HG03108 (cell line): Measurements from ENCODE around the gene BCL11A.

Experiments used
- ATAC-seq: cut with Tn5 transposase; IDR thresholded peaks from one replicate; pipeline ENCODE4 v1.9.1; 2021; ENCODE audit warnings: moderate library complexity; ENCODE audit not compliant: unreplicated experiment

BCL11A gene

DNA sequence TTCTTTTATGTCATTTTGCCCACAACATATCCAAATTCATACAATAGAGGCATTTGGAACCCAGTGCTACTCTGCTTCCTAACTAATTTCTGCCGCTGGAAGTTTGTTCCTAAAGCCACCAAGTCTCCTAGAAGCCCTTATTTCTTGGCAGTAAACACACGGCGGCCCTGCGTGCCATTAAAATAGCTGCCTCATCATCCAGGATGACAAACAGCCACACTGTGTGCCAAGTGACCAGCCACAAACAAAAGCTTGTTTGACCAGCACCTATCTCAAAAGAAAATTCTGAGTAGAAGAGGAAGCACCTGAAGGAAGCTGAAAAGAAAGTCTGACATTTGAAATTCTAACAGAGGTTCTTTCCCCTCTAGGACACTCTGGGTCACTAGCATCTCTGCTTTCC lies 64.2 kb downstream of the BCL11A start:
- no peak for ATAC-seq

DNA sequence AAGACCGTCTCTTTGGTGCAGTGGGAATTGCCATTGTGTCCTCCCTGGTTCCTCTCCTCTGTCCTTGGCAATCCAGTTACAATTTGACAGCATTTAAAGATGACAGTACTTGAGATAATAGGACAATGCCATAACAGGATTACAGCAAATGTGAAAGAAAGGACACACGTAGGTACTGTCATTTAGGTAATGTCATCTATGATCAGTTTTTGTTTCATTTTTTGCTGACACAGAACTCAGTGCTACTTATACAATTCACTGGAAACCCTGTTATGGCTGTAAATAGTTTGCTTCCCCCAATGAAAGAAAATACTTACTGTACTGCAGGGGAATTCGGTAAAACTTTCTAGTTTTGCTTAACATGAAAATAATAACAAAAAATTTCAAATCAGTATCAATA lies 65.2 kb downstream of the BCL11A start:
- ATAC-seq, result peak; percentile 51

DNA sequence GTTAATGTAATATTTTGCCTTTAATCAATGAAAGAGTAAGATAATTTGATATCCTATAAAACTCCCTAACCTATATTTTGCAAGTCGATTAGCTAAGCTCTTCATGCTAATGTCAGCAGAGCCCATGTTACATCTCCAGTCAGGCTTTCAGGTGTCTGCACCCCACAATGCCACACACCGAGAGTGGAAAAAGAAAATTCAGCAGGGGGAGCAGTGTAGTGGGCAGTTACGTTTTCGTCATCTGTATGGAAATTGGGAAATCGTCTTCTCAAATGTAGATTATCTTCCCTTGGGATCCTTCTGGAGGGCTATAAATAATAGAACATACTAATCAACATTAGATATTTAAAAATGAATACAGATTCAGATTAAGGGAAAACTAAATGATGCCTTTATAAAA lies 66.3 kb downstream of the BCL11A start:
- ATAC-seq, result no peak

DNA sequence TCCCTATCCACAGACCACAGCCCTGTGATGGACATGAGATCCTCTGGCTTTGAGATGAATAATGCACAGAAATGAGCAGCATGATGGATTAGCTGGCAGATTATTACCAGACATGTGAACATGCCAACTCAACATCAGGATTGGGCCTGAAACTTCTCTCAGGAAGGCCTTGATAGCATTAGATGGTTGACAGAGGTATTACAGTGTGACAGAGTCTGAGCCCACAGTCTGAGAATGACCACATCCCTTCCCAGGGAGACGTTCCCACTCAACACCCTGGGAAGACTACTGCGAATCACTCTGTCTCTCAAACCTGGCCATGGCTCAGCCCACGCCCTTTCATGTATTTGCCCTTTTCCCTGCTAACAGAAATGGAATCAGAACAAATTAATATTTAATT lies 66.9 kb downstream of the BCL11A start:
- no peak for ATAC-seq

DNA sequence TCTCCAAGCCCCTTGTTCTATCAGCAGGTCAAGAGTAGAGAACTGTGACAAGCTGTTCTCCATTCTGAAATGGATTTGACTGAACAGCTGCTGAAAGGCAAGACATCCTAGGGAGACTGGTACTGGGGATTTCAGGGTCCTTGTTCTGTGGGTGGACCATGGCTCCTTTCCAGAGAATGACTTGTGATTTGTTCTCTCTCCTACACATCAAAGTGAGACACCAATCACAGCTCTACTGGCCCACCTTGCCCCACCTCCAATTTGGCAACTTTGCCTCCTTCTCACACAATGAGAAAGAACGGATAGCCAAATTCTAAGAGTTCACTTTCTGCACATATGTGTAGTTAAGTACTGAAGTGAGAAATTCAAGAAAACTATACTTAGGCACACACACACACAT lies 67.4 kb downstream of the BCL11A start:
- no peak for ATAC-seq

DNA sequence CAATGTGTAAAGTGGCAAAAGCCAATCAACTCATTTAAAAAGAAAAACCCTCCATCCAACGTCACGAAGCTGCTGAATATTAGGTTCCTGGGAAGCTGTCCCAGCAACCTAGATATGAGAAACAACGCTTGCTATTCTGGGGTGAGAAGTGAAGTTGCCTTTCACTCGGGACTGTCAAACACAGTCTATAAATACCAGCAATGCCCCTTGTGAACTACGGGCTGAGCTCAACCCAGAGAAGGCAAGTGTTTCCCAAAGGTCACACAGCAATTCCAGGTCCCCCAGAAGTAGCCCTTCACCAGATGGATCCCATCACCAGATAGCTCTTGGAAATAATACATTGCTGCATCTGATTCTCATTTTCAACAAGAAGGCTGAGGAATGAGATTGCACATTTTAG lies 67.9 kb downstream of the BCL11A start:
- ATAC-seq, result no peak

DNA sequence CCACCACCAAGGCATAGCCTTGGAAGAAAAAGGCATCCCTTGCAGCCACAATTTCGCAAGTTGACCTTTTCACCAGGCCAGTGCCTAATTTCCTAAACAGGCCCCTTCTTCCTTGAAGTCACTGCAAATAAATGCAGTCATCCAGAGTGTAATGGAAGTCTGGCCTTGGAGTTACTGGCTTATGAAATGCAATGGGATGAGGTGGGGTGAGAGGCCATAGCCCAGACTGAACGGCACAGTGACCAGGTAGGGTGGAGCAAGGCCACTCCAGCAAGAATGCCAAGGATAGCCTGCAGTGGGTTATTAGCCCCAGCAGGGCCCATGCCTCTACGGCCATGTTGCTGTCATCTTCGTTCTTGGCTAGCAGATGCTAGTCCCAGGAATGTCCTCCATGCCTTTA lies 68.4 kb downstream of the BCL11A start:
- no peak for ATAC-seq

DNA sequence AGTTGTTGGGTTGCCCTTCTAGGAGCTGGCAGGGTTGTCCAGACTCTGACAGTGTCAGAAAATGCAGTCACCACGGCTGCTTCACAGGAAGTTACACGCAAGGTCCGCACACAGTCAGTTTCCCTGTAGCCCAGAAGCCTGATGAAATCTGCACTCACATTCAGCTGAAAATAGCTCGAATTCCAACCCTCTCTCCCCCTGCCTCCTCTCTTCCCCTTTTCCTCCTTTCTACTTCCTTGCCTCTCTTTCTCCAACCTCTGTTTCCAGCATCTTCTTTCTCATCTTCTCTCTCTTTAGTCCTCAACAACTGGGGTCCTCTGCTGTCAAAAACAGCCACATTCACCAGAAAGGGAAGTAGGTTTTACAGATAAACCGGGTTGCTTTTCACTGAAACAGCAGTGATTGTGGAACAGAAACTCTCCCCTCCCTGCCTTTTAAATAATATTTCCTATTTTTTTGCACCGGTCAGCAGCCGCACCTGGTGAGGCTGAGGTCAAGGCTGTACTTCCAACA lies 69.3 kb downstream of the BCL11A start:
- no peak for ATAC-seq

DNA sequence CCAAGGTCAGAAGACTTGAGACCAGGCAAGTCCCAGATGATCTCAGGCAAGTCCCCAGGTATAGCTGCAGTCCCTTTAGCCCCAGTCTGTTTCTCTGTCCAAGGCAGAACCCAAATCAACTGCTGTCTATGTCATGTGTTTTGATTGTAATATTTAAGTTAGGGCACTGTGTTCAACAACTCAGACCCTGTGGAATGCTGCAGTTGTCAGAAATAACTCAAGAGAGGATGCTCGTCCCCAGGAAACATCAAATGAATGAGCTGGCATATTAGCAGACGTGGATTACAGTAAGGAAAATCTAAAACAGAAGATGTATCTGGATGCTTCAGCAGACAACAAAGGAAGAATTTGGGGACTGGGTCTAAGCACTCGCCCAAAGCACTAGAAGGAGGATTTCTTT lies 70.1 kb downstream of the BCL11A start:
- ATAC-seq, result no peak

DNA sequence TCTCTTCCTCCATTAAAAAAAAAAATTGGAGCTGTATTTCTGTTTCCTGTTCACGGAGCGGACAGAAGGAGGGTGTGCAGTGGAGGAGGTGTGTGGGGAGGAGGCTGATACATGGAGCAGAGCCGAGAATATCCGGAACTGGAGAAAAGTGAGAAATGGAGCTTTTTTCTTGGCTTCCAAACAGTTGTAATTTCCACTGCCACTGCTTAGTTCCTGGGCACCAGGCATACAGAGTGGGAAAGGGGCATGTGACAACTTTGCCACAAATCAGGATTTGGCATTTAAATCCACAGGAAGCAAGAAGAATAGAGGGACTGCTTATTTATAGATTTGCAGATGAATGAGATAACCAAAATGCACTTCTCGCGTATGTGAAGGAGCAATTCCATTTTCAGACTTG lies 71.2 kb downstream of the BCL11A start:
- no peak for ATAC-seq

DNA sequence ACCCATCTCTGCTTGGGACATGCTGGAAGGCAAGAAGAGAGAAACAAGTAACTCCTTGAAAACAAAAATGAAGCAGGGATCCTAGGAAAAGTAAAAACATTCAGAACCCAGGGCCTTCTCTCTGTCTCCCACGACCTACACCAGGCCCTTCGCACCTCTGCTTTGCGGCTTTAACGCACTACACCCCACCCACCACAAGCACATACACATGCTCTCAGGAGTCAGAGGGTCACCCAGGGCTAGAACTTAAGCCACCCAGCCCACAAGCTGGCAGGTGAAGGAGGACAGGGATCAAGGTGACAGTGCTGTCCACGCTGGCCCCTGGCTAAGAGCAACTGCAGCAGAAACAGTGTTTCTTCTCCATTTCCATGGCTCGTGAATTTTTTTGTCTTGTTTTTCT lies 72.2 kb downstream of the BCL11A start:
- ATAC-seq, result no peak

DNA sequence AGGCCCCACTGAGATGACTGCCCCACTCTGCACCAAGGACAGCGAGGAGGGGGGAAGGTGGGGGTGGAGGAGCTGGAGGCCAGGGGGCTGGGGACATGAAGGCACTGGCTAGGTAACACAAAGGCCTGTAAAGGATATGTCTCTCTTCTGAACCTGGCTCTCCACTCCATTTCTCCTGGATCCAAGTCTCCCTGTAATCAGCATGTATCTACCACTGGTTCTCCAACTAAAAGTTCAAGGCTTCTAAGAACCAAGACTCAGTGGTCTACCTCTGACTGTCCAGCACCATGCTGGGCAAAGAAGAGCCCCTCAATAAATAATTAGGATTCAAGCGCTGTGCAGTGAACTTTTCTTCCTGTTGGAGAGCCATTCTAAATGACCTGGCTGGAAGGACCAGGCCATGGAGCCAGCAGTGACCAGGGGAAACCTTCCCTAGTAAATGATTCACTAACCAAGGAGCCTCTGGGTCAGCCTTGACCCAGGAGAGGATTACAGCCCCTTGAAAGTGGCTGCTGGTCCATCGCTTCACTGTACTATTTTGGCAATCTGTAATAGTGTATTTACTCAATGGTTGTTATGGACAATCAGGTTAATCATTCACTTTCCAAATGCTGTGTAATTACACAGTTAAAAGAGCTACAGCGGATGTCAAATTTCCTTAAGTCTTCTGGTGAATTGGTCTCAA lies 73.2 kb downstream of the BCL11A start:
- no peak for ATAC-seq

DNA sequence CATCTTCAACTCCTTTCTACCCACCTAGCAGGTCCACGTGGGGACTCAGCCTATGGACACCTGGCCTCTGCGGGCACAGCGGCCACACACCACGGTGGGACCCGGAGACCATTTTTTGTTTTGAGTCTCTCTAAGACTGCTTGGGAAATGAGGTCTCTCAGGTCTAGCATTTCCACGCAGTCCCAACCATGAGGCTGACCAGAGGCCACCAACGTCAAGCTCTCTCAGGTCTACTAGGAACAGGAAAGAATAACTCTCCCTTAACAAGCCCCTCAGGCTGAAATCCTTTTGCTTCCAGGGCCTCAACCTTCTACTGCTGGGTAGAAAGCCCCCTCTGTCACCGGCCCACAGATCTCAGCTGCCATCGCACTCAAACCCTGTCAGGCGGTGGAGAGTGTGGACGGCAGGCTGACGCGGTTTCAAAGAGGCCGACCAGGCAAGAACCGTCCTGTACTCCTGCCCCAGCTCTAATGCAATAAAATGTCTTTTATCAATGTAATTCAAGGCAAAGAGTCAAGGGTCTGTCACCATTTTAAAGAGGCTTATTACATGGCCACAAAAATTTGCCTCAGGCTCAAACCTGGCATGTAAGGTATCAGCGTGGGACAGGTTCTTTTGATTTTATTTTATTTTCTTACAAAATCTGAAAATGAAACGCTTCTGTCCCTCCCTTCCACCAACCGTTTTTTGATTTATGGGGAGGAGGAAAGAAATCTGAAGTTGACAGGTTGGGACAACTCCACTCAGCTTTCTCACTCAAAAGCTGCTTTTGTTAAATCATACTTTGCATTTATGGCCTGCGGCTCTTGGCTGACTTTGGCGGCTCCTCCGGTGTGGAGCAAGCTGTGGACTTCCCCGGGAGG lies 74.0 kb downstream of the BCL11A start:
- no peak for ATAC-seq

DNA sequence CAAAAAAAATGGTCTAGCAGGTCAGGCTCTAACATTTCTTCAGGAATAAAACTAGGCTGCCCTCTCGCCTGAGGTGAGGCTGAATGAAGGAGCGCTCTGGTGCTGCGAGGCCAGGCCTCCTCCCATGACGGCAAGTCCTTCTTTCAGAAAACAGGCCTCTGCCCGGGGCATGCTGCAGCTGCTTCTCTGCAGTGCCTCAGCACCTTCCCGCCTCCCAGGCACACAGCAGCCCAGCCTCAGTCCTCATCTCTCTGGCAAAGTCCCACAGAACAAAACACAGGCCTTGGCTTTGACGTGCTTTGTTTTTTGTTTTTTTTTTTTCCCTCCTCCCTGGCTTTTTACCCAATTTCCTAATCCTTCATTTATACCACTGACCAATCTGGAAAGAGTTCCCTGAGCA lies 74.8 kb downstream of the BCL11A start:
- ATAC-seq, result no peak

DNA sequence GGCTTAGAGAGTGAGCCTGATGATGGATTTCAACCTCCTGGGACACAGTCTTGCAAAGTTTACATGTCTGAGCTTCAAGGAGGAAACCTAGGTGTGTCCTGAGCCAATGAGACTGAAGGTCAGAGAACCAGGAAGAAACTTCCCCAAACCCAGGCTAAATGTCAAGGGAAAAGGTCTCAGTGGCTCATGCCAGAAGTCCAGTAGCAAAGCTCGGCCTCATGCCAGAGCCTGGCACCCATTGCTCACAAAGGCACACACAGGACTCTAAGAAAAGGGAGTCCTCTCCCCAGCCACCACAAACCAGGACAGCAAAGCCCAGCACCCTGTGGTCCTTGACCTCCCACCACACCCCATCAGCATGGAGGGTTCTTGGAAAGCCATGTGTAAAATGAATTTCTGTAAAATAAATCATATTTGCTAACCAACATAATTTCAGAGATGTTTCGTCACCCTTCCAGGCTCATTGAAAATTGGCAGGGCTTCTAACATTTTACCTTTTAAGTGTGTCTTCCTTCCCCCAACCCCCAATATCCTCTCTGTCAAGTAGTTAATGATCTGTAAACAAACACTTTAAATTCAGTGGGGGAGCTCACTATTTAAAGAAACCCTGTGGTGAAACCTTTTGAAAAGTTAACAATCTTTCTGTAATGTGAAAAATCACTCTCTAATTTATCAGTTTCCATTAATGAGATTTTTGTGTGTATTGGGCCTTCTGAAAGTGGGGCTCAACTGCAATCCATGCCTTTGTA lies 77.1 kb downstream of the BCL11A start:
- no peak for ATAC-seq

DNA sequence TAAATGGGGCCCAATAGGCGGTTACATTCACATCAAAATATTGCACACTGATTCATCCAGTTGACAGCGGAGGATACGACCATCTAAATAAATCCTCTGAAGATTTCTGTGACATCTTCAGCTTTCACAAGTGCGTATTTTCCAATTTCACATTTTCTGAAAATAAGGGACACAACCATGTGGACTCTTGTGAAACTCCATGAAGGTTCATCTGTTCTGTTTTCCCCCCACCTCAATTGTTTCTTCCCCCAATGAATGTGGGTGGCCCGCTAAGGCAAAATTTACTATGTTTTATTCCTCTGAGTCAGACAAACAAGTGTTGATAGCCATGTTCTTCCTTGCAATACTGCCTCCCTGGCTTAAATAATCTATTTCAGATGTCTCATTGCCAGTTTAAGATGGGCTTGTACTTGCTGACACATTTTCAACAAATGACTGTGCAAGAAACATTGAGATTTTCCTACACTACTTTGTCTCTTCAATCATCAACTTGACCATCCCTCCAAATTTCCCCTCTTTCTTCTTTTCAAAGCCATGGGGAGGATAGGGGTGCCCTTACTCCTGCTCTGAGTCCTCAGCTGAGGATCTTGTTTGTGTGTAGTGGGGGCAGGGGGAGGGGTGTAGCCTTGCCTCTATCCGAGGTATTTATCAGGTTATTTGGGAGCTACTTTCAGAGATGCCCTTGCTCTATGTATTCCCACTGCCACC lies 78.2 kb downstream of the BCL11A start:
- ATAC-seq, result no peak

DNA sequence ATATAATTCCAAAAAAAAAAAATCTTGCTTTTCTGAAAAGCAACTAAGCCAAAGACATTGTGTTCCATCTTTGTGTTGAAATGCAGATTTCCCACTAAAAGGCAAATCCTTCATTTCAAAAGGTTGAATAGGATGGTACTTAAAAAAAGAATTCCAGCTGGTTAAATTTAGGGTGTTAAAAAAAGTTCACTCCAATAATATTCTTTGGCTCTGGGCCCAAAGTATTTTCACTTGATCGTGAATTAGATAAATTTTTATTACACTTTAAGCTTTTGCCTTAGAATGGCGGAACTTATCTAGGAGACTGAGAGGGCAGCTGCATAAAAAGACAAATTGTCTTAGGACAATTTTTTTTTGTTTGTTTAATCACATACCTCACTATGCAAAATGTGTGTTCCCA lies 79.2 kb downstream of the BCL11A start:
- no peak for ATAC-seq

DNA sequence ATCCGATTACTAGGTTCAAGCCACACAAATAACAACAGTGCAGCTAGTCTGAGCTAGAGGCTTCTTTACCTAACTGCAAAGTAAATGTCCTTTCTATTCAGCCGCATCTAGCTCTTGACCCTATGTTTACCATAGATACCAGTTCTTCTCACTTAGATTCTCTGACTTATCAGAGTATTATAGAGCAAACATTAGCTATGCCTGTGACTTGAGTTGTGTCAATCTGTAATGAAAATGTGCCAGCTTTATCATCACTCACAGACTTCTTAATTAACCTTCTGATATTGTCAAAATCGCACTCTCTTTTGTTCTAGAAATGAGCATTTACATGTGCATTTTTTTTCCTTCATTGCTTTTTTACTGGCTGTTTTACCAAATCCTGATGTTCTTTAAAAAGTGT lies 79.9 kb downstream of the BCL11A start:
- no peak for ATAC-seq

DNA sequence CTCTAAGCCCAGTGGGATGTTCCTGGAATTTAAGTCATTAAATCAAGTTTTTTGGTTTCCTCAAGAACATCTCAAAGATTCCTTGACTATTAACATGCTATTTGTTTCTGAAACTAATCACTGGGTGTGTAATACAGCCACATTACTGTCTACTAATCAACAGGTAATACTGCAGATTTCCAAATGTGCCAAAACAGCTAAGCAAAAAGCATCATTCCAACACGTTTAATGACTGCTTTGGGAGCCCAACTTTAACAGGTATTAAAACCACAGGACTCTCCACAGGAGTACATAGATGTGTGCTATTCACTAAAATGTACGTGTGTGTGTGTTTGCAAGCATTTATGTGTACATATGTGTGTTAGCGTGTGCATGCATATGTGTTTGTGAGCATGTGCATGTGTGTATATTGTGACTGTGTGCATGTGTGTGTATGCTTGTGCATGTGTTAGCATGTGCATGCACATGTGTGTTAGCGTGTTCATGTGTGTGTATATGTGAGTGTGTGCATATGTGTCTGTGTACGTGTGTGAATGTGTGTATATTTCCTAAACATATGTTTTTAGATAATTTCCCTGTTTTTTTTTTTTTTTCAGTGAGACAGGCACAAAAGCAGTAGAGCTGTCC lies 80.7 kb downstream of the BCL11A start:
- no peak for ATAC-seq

DNA sequence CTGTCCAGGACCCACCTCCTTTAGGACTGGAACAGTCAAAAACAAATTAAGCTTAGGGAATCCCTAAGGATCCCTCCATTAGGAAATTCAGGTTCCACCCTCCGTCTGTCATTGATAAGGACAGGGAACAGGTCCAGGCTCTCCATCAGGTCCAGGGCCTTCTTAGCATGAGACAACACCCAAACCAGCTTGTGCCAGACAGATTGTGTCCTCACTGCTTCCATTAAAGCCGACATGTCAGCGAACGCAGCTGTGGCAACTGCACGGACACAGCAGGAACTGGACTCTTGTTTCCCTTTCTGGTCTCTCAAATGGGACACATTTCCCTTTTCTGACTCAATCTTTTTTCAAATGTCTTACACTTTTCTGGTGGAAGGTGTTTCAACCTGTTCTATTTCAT lies 81.4 kb downstream of the BCL11A start:
- ATAC-seq, result no peak

DNA sequence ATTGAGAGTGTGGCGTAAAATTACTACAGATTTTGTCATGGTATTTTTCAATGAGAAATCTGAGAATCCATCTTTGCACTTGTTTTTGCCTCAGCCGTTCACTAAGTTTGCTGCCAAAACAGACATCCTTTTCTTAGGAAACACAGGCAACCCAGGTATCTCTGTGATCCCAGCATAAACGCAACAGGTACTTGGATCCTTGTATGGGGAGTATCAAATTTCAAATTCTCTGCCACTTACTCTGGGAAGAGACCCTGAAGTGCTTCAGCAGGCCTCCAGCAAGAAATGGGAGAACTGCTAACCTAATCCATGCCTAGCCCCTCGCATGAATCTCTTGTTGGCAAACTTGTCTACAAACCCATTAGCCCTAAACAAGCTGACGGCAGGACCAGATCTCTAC lies 83.1 kb downstream of the BCL11A start:
- ATAC-seq, result no peak
